Measurements from ENCODE around the gene ZMIZ2.
A peak's percentile ranks its signal among the peaks of the same experiment; 100 is the strongest.

ZMIZ2 gene

GRCh38 chr7:44764665-44765578, 16.3 kb downstream of the ZMIZ2 start:
- Histone ChIP-seq H3K27ac (ENCODE audit: insufficient read depth, low read depth, low read length, poor library complexity, severe bottlenecking) (no peak overlapping the region), H3K9me3 (ENCODE audit: control insufficient read depth, low read length) (no peaks in the 10 kb centered on the region), H3K4me1 (ENCODE audit: control insufficient read depth, insufficient read depth, low read length) (peaks cover 19% of the 10 kb centered on the region), H3K4me3 (ENCODE audit: insufficient read depth, low read depth, low read length) (no peak overlapping the region), H3K27me3 (ENCODE audit: control insufficient read depth, insufficient read depth, low read length, poor library complexity, severe bottlenecking) (no peaks in the 10 kb centered on the region), H3K36me3 (ENCODE audit: control insufficient read depth, insufficient read depth, low read length) (peaks cover 41% of the 10 kb centered on the region)
- 95% methylated on average over 22 of the region's 22 CpGs for WGBS, 2 experiments

- Histone ChIP-seq H3K9me3 (ENCODE audit: control insufficient read depth, low read length) (no peaks in the 10 kb centered on the region), H3K36me3 (ENCODE audit: control insufficient read depth, insufficient read depth, low read length) (peaks cover 35% of the 10 kb centered on the region), H3K4me1 (ENCODE audit: control insufficient read depth, insufficient read depth, low read length) (peaks cover 19% of the 10 kb centered on the region), H3K4me3 (ENCODE audit: insufficient read depth, low read depth, low read length) (no peak overlapping the region), H3K27ac (ENCODE audit: insufficient read depth, low read depth, low read length, poor library complexity, severe bottlenecking) (no peak overlapping the region), H3K27me3 (ENCODE audit: control insufficient read depth, insufficient read depth, low read length, poor library complexity, severe bottlenecking) (no peaks in the 10 kb centered on the region)
- 96 to 97% methylated on average over 17 of the region's 17 CpGs for WGBS, 2 experiments
These were observed 17.1 kb downstream of the ZMIZ2 start for GRCh38 chr7:44765579-44766415.

GRCh38 chr7:44766416-44766801, 17.8 kb downstream of the ZMIZ2 start:
- H3K36me3 ChIP-seq (ENCODE audit: control insufficient read depth, insufficient read depth, low read length): peaks cover 30% of the 10 kb centered on the region
- 96% methylated on average over 11 of the region's 11 CpGs for WGBS, 2 experiments

GRCh38 chr7:44767134-44767911, 18.7 kb downstream of the ZMIZ2 start:
- Histone ChIP-seq H3K9me3 (ENCODE audit: control insufficient read depth, low read length) (no peaks in the 10 kb centered on the region), H3K4me1 (ENCODE audit: control insufficient read depth, insufficient read depth, low read length) (peaks cover 19% of the 10 kb centered on the region), H3K27ac (ENCODE audit: insufficient read depth, low read depth, low read length, poor library complexity, severe bottlenecking) (peak overlapping the region; percentile 50), H3K36me3 (ENCODE audit: control insufficient read depth, insufficient read depth, low read length) (peaks cover 30% of the 10 kb centered on the region), H3K27me3 (ENCODE audit: control insufficient read depth, insufficient read depth, low read length, poor library complexity, severe bottlenecking) (no peaks in the 10 kb centered on the region), H3K4me3 (ENCODE audit: insufficient read depth, low read depth, low read length) (no peak overlapping the region)
- WGBS, 2 experiments: 91 to 93% methylated on average over 19 of the region's 19 CpGs

More at GRCh38 chr7:44766416-44766801, 17.8 kb downstream of the ZMIZ2 start:
- Histone ChIP-seq H3K4me1 (ENCODE audit: control insufficient read depth, insufficient read depth, low read length) (peaks cover 19% of the 10 kb centered on the region), H3K4me3 (ENCODE audit: insufficient read depth, low read depth, low read length) (no peak overlapping the region), H3K9me3 (ENCODE audit: control insufficient read depth, low read length) (no peaks in the 10 kb centered on the region), H3K27ac (ENCODE audit: insufficient read depth, low read depth, low read length, poor library complexity, severe bottlenecking) (no peak overlapping the region), H3K27me3 (ENCODE audit: control insufficient read depth, insufficient read depth, low read length, poor library complexity, severe bottlenecking) (no peaks in the 10 kb centered on the region)

GRCh38 chr7:44767912-44768627, 19.4 kb downstream of the ZMIZ2 start:
- H3K4me3 ChIP-seq (ENCODE audit: insufficient read depth, low read depth, low read length): no peak overlapping the region

GRCh38 chr7:44768628-44769371, 20.2 kb downstream of the ZMIZ2 start:
- Histone ChIP-seq H3K27ac (ENCODE audit: insufficient read depth, low read depth, low read length, poor library complexity, severe bottlenecking) (no peak overlapping the region), H3K36me3 (ENCODE audit: control insufficient read depth, insufficient read depth, low read length) (peaks cover 30% of the 10 kb centered on the region), H3K9me3 (ENCODE audit: control insufficient read depth, low read length) (no peaks in the 10 kb centered on the region), H3K4me3 (ENCODE audit: insufficient read depth, low read depth, low read length) (no peak overlapping the region), H3K4me1 (ENCODE audit: control insufficient read depth, insufficient read depth, low read length) (peaks cover 19% of the 10 kb centered on the region), H3K27me3 (ENCODE audit: control insufficient read depth, insufficient read depth, low read length, poor library complexity, severe bottlenecking) (no peaks in the 10 kb centered on the region)
- WGBS, 2 experiments: 87 to 88% methylated on average over 11 of the region's 11 CpGs

More at GRCh38 chr7:44767912-44768627, 19.4 kb downstream of the ZMIZ2 start:
- 79 to 84% methylated on average over 12 of the region's 12 CpGs for WGBS, 2 experiments
- Histone ChIP-seq H3K4me1 (ENCODE audit: control insufficient read depth, insufficient read depth, low read length) (peaks cover 19% of the 10 kb centered on the region), H3K36me3 (ENCODE audit: control insufficient read depth, insufficient read depth, low read length) (peaks cover 30% of the 10 kb centered on the region), H3K27me3 (ENCODE audit: control insufficient read depth, insufficient read depth, low read length, poor library complexity, severe bottlenecking) (no peaks in the 10 kb centered on the region), H3K9me3 (ENCODE audit: control insufficient read depth, low read length) (no peaks in the 10 kb centered on the region), H3K27ac (ENCODE audit: insufficient read depth, low read depth, low read length, poor library complexity, severe bottlenecking) (peak overlapping the region; percentile 50)

- Histone ChIP-seq H3K27ac (ENCODE audit: insufficient read depth, low read depth, low read length, poor library complexity, severe bottlenecking) (no peak overlapping the region), H3K4me3 (ENCODE audit: insufficient read depth, low read depth, low read length) (no peak overlapping the region), H3K27me3 (ENCODE audit: control insufficient read depth, insufficient read depth, low read length, poor library complexity, severe bottlenecking) (no peaks in the 10 kb centered on the region), H3K9me3 (ENCODE audit: control insufficient read depth, low read length) (no peaks in the 10 kb centered on the region), H3K4me1 (ENCODE audit: control insufficient read depth, insufficient read depth, low read length) (peaks cover 19% of the 10 kb centered on the region), H3K36me3 (ENCODE audit: control insufficient read depth, insufficient read depth, low read length) (peaks cover 27% of the 10 kb centered on the region)
- WGBS, 2 experiments: 83 to 84% methylated on average over 8 of the region's 8 CpGs
These were observed 20.7 kb downstream of the ZMIZ2 start for GRCh38 chr7:44769376-44769775.

- H3K4me3 ChIP-seq (ENCODE audit: insufficient read depth, low read depth, low read length): no peak overlapping the region
- 81 to 83% methylated on average over 10 of the region's 10 CpGs for WGBS, 2 experiments
- no peaks in the 10 kb centered on the region for H3K27me3 ChIP-seq (ENCODE audit: control insufficient read depth, insufficient read depth, low read length, poor library complexity, severe bottlenecking)
- H3K27ac ChIP-seq (ENCODE audit: insufficient read depth, low read depth, low read length, poor library complexity, severe bottlenecking): no peak overlapping the region
- H3K36me3 ChIP-seq (ENCODE audit: control insufficient read depth, insufficient read depth, low read length): peaks cover 23% of the 10 kb centered on the region
- peaks cover 19% of the 10 kb centered on the region for H3K4me1 ChIP-seq (ENCODE audit: control insufficient read depth, insufficient read depth, low read length)
- H3K9me3 ChIP-seq (ENCODE audit: control insufficient read depth, low read length): no peaks in the 10 kb centered on the region
These were observed 21.2 kb downstream of the ZMIZ2 start for GRCh38 chr7:44769776-44770294.

- no peak overlapping the region for H3K27ac ChIP-seq (ENCODE audit: insufficient read depth, low read depth, low read length, poor library complexity, severe bottlenecking)
- H3K4me1 ChIP-seq (ENCODE audit: control insufficient read depth, insufficient read depth, low read length): peaks cover 19% of the 10 kb centered on the region
- no peaks in the 10 kb centered on the region for H3K27me3 ChIP-seq (ENCODE audit: control insufficient read depth, insufficient read depth, low read length, poor library complexity, severe bottlenecking)
- peaks cover 9% of the 10 kb centered on the region for H3K36me3 ChIP-seq (ENCODE audit: control insufficient read depth, insufficient read depth, low read length)
- no peaks in the 10 kb centered on the region for H3K9me3 ChIP-seq (ENCODE audit: control insufficient read depth, low read length)
- WGBS, 2 experiments: 49 to 55% methylated on average over 3 of the region's 3 CpGs
- no peak overlapping the region for H3K4me3 ChIP-seq (ENCODE audit: insufficient read depth, low read depth, low read length)
These were observed 22.7 kb downstream of the ZMIZ2 start for GRCh38 chr7:44771358-44771757.
